T follicular helper cell (primary cell): ENCODE data around the gene BAG1.

ENCODE experiments used
- DNase-seq: peaks from one replicate; pipeline ENCODE4 v3.0.0-alpha.2; 2020; ENCODE audit warnings: low read depth

The BAG1 gene

DNA sequence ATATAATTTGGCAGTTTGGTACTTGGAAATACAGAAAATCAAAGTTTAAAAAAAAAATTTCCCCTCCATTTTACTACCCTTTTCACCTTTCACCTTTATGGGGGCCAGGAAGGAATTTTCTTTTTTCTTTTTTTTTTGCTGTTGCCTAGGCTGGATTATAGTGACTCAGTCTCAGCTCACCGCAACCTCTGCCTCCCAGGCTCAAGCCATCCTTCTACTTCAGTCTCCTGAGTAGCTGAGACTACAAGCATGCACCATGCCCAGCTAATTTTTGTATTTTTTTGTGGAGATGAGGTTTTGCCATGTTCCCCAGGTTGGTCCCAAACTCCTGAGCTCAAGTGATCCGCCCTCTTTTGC is 9.4 kb upstream of the BAG1 start:
- no peak for DNase-seq

DNA sequence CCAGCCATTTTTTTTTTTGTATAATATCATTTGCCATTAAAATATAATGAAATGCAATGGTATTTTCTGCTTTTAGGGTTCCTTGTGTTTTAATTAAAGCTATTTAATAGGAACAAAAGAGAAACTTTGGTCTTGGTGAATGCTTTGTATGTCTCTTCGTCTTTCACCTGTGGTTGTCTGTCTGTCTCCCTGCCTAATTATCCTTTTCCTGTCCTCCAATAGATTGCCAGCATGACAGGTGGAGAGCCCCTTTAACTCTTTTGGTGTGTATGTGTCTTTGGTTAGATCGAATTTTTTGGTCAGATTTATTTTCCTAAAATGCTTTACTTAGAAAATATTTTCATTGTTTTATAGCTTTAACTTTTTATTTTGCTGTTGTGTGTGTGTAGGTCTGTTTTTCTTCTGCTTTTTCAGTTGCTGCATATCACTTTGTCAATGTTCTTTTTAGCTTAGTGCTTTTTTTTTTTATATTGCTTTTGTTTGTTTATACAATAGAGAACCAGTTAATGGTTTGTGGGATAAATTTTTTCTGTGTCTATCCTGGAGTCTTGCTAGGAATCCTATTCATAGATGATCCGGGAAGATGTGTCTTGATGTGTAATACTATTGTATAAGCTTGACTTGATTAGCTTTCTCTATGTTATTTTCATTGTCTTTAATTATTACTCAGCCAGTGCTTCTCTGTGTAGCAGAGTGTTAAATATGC is 8.9 kb upstream of the BAG1 start:
- DNase-seq, result no peak

DNA sequence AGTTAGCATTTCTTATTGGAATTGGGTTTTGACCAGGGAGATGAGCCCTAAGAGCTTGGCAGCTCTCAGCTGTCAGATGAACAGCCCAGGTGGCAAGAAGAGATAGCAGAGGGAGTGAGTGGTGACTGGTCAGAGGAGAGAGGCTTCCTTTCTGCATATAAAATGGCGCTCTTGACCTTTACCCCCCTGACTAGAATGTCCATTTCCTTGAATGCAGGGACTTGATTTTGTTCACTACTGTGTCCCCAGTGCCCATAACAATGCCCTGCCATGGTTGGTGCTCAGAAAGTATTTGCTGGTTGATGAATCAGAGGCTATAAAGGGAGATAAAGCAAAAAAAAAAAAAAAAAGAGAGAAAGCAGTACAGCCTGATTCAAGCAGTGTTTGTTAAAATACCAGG is 7.6 kb upstream of the BAG1 start:
- no peak for DNase-seq

DNA sequence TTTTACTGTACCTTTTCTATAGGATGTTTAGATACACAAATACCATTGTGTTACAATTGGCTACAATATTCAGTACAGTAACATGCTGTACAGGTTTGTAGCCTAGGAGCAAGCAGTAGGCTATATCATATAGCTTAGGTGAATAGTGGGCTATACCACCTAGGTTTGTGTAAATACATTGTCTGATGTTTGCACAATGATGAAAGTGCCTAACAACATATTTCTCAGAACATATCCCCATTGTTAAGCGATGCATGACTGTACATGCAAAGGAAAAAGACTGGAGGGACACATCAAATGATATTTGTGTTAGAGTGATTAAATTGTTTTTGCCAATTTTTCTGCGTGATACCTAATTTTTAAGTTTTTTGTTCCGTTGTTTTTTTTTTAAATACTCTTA is 5.6 kb upstream of the BAG1 start:
- no peak for DNase-seq

DNA sequence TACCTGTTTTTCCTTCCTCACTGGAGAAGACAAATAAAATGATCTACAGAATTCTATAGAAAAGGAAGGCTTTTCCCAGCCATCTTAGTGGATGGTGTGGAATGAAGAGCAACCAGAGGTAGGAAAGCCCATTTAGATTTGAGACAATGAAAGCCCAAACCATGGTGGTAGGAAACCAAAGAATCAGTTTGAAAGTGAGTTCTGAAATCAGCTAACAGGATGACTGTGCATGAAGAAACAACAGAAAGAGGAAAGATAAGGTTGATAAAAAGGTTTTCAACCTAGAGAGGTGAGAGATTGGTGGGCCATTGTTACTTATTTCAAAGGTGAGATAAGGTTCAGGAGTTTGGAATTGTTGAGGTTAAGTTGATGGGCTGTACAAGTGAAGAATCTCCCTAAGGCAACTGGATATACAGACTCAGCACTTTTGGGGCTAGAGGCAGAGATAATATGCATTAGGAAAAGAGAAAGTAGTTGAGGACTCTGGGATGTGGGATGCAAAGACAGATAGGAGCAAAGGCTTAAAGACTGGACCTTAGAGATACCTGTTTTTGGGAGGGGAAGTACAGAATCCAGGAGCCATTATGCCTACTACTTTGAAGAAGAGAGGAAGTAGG is 2.8 kb upstream of the BAG1 start:
- no peak for DNase-seq

DNA sequence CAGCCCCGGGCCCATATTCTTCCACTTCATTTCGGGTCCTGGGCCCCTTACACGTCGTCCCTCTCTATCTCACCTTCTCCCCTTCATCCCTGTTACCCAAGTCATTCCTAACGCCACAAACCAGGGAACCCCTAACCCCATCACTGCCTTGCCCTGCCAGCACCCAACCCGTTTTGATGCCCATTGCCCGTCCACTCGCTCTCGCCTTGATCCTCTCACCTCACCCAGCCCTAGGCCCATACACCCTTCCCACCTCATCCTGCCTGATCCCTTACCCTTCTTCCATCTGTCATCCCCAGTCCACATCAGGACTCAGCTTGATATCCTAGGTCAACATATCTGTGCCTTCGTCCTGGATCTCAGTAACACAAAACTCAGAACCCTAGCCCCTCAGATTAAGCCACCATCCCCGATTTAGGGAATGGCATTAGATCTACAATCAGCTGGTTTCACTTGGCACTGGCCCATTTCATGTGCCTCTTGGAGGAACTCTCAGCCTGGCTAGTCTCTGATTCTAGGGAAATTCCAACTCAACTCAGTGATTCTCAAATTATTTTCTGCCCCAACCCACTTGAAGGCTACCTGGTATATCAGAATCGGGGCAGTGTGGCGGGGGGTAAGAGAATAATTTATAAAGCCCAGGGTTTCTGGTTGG is 830 bp upstream of the BAG1 start:
- DNase-seq, result no peak

DNA sequence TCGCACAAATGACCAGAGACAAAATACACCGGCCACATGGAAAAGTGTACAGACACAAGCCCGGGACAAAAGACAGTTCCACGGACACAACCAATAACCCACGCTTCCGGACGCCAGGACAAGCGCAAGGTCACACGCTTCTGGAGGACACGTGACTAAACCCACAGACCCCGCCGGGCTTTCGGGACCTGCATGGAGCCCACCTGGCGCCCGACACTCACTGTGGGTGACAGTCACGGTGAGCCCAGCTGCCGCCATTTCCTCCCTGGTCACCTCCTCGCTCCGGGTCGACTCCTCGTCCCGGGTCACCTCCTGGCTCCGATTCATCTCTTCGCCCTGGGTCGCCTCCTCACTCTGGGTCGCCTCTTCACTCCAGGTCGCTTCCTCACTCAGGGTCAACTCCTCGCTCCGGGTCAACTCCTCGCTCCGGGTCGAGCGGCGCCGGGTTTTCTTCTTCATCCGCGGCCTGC is 470 bp downstream of the BAG1 start:
- peak; percentile 18 for DNase-seq

DNA sequence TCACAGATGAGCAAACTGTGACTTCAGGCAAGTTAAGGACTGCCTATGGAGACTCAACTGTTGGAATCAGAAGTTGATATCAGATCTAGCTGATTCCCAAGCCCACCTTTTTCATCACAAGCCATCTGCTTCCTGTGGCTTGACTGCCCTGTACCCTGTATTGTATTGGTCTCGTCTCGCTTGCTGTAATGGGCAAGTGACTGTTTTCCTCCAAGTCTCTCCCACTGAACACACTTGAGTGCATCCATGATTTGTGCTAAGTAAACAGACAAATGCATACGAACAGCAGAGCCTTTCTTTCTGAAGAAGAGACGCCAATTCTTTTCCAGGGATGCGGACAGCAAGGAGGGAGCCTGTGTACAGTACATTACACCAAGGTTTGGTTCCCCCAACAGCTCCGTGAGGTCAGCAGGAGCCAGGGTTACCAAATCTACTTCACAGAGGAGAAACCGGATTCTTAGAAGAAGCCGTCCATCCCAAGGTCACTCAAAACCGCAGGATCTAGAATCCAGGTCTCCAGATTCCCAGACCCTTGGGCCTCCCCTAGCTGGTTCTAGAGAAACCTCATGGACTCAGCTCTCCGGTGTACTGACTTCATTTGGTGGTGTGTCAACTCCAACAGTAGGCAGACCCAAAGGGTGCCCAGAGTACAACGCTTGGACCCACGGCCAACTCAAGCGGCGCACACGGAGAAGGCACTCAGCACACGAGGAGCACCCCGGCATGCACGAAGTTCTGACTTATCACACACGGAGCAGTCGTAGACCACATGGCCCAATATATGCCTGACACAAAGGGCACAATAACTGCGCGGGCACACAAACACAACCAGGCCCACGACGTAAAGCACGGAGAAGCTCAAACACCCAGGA is 1.1 kb downstream of the BAG1 start:
- DNase-seq, result no peak

DNA sequence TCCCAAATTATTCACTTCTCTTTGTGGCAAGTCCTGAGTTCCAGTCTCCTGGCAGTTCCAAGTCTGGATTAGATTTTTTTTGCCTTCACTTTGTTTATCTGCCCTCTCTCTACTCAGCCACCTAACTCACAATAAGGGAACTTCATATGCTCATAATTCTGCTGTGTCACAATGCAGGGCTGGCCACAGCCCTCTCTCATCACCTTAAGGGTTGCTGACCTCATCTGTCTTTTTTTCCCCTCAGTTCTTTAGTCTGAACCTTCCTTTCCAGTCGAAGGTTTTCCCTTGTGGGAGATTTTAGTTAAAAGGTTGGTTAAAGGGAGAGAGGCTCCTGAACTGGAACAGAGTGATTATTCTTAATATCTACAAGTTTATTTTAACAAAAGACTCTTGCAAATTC is 4.1 kb downstream of the BAG1 start:
- DNase-seq, result no peak

DNA sequence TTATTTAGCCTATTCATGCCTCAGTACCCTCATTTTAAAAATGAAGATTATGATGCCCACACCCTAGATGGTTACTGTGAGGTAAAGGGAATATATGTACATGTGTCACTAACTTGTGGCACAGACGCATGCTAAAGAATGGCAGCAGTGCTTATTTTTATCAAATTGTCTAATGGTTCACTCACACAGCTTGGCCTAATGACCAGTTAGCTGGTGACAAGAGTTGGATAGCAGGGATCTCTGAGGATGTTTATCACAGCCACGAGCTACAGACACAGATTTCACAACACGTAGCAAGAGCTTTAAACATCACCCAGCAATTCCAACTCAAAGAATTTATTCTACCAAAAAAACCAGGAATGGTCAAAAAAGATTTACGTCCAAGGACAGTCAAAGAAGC is 7.2 kb downstream of the BAG1 start:
- no peak for DNase-seq

DNA sequence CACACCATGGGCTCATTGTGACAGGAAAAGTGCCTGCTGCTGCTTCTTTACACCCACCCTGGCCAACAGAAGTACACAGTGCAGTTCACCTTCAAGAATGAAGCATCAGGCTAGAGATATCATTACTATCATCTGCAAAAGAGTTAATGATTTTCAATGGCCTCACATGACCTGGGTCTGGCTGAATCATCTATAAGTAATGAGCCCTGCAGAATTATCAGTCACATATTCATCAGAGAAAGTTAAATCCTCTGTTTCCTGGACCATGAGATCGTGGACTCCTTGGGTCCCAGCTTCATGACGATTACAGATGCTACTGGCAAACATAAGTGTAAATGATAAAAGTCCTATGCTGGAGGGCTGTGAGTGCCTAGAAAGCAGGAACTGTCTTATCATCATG is 8.3 kb downstream of the BAG1 start:
- no peak for DNase-seq

DNA sequence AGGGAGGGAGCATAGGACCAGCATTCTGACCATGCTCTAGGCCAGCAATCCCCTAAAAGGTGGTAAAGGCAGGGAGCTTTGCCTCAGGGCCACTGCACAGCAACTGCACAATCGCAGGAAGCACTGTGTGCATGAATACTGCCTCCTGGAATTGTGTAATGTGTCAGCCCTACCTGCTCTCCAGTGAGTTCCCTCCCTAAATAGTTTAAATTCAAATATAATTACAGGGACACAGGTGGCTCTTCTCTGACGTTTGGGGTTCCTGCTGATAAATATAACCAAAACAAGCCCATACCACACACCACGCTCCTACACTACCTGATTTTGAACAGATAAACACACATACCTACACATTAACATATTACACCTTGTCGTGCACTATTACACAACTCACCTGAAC is 9.0 kb downstream of the BAG1 start:
- no peak for DNase-seq

DNA sequence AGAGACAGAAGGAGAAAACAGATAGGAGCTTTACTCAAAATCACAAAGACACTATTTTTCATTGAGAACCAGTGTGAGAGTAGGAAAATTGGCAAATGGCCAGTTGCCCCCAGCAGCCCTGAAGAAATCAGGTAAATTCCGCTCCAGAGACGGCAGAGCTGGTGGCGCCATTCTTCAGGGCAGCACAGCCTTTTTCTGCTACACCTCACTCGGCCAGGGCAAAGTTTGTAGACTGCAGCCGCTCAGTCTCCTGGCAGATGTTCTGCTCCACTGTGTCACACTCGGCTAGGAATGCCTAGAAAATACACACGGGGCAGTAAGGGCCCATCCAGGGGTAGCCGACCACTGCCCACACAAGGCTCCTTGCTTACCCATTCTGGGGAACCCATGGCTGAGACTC is 9.5 kb downstream of the BAG1 start:
- DNase-seq, result no peak

DNA sequence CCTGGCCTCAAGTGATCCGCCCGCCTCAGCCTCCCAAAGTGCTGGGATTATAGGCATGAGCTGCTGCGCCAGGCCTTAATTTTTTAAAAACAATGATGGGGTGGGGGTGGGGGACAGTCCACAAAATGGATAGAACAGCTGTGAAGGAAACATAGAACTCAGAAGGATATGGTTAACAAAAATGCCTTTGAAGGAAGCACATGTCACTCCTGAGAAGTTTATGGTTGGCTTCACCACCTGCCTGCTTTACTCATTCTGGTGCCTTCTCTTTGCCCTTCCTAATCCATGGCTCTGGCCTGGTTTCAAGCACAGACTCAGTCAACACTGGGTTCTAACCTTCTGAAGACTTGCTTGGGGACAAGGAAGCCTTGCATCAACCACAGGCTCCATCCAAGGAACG is 10.3 kb downstream of the BAG1 start:
- DNase-seq, result no peak

DNA sequence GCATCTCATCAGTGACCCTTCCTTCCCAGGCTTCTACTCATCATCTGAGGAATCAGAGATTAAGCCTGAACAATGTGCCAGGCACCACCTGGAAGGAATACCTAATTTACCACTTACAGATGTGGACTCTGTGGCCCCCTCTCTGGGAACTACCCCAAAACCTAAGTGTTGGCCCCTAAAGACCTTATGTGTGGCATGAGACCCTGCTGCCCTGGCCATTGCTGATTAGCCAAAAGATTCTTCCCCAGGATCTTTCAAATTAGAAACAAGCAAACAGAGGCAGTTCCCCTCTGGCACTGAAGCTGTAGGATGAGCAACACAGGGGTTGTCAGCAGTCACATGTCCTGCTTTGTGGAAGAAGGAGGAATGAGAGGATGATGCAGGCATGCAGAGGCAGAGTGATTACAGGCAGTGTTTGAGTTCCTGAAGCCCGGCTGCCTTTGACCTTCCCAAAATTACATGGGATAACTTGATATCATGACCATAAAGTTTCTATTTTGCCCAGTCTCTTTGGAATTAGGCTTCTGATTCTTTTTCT is 14.0 kb downstream of the BAG1 start:
- DNase-seq, result no peak

DNA sequence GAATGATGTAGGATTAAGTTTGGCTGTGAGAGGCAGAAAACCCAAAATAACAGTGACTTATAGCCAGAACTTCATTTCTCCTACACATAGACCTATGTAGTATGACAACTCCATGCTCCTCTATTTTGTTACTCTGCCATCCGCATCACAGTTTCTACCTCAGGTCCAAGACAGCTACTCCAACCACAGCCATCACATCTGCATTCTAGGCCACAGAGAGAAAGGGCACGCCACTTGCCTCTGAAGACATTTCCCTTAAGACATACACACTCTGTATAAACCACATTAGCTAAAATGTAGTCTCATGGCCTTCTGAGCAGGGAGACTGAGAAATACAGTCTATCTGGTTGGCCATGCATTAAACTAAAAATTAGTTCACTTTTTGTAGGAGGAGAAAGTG is 14.5 kb downstream of the BAG1 start:
- DNase-seq, result no peak

DNA sequence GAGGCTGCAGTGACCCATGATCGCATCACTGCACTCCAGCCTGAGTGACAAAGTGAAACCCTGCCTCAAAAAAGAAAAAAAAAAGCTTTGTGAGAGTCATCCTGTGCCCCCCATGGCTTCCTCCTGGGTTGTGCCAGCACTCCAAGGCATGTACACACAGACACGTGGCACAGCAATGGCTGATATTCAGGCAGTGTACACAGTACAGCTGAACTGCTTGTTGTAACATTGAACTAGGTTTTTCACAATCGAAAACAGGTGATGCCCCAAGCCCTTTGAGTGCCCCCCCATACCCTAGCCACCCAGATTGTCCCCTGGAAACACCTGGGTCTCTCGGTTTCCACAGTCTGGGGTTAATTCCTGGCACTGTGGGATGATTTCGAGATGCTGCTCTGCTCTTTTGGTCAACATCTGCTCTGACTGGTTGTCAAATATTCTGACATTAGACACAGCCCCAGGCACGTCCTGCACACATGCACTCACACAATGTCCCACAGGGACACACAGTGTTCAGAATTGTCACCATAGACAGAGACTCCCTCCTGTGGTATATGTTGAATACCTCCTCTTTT is 15.3 kb downstream of the BAG1 start:
- DNase-seq, result no peak

DNA sequence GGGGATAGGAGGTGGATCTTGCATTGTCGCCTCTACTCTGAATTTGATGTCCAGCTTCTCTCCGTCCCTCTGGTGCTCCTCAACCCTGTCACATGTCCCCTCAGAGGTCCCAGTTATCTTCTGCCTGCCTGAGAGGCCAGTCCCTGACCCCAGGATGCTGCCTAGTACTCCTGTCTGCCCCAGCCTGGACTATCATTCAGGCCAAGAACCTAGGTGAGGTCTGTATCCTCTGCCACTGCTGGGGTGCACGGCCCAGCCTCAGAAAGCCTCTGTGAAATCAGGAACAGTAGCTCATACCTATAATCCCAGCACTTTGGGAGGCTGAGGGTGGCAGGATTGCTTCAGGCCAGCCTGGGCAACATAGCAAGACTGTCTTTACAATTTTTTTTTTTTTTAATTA is 15.9 kb downstream of the BAG1 start:
- no peak for DNase-seq

DNA sequence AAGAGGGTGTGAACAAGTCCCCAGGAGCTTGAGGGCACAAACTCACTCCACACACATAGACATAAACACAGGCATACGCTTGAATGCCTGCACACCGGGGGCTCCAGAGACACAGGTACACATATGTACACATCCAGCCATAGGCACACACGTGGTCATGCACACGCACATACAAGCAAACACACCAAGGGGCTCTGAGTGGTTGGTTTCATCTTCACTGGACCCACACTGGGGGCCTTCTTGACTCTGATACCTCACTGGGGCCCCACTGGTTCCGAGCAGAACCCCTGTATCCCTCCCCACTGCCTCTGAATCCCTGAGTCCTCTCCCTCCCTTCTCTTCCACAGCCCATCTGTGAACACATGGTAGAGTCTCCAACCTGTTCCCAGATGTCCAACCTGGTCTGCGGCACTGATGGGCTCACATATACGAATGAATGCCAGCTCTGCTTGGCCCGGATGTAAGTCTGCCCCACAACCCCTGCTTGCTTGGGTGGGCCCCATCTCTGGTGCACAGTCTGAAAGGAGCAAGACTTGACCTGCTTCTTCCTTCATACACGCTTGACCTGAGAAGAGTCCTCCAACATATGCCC is 18.1 kb downstream of the BAG1 start:
- no peak for DNase-seq

DNA sequence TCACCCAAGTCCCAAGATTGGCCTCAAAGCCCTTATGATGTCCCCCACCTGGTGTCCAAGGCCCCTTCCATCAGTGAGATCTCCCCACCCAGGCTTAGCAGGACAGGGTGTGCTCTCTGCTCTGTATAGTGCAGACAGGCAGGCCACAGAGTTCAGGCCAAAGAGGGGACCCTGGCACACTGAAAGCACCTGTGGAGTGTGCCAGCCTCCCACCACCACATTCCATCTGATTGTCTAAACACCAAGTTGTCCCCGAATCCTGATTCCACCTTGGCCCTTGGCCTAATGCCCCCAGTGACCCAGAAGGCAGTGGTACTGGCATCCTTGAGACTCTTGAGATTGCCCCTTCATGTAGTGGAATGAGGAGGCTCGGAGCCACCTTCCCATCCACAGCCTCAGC is 19.2 kb downstream of the BAG1 start:
- no peak for DNase-seq

DNA sequence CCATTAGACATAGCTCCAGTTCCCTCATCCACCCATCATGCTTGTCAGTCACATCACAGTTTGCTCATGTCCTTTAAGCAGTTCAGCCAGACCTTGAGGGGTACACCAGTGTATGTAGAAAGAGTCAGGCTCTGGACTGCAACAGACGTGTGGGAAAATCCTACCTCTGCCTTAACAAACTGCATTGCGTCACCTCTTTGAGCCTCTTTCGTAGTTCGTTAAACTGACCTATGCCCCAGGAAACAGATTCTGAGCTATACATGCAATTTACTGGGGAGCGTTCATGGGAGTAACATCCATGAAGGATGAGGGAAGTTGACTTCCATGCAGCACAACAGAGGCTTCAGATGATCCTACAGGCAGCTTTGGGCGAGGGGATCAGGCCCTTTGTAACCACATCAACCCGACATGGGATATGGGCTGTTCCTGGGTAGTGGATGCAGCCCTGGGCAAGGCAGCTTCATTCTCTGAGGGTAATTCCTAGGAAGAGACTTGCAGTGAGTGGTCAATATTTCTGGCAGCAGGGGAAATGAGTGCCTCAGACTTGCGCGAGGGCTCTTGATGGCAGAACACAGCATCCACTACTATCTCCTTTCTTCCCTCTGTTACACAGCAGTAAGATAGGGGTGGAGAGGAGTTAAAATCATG is 20.2 kb downstream of the BAG1 start:
- DNase-seq, result no peak
